Sciatic nerve (tissue), 2 donors: ENCODE results near the gene LAPTM5. TPM values are rescaled to one million over a fixed set of nuclear protein-coding genes. Genes with fewer than 3 reads are reported as not detected.
A peak's percentile ranks its signal among the peaks of the same experiment; 100 is the strongest.

Experiments
- ATAC-seq: fragments of 200-7000 bp; cut with Tn5 transposase; one replicate; pipeline ENCODE4 v1.9.1; 2020; ENCODE audit warnings: mild to moderate bottlenecking, moderate library complexity
- DNase-seq: peaks from one replicate; pipeline ENCODE4 v3.0.0-alpha.2; 2020; ENCODE audit warnings: low spot score
- intact Hi-C: fragments of 100-400 bp; cut with DNase I; formaldehyde crosslinking; loops from one replicate; pipeline ENCODE4 v1.14.2; 2022
- total RNA-seq: library from RNA; stranded (reverse); fragmentation: NEBNext Ultra II Directional; extraction: Animal tissue kit (Norgen Biotek cat#: 25700); gene quantifications from one replicate; pipeline ENCODE4 v1.2.1, GENCODE V29; 2021
- donor health status: DM: no; HTN: no; CAD: no.
- donor health status: DM: no; HTN: no; CAD: no.

The LAPTM5 gene
- total RNA-seq, 1 donor from 2014 or later = 65.0 TPM

DNA sequence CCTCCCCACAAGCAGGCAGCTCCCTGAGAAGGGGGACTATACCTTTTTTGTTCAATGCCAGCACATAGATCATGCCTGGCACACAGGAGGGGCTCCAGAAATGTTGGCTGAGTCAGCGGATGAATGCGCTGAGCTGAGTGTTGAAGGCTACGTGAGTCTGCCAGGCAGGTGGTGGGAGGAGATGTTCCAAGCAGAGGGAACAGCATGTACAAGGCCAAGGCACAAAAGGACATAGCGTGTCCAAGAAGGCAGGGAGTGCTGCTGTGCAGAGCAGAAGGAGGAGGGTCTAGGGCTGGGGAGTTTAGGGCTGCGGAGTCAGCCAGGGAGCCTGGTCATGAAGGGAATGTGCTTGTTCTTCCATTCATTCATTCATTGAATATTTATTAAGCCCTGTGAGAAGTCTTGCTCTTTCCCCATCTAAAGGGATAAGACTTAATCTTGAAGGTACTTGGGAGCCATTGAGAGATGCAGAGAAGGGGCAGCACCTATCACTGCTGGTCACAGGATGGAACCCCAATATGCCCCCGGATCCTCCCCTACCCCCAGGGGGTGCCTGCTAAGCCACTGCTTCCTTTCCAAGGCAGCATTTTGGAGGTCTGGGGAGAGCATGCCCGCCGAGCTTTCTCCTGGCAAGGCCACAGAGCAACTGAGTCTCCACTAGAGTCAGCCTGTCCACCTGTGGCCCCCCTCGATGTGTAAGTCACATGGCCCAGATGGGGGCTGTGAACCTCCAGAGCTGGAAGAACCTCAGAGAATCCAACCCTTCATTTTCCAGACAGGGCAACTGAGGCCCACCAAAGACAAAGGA, 31.2 kb upstream of the LAPTM5 start:
- intact Hi-C loops = no loop called here
- DNase-seq (no peak), ATAC-seq (no peak)

DNA sequence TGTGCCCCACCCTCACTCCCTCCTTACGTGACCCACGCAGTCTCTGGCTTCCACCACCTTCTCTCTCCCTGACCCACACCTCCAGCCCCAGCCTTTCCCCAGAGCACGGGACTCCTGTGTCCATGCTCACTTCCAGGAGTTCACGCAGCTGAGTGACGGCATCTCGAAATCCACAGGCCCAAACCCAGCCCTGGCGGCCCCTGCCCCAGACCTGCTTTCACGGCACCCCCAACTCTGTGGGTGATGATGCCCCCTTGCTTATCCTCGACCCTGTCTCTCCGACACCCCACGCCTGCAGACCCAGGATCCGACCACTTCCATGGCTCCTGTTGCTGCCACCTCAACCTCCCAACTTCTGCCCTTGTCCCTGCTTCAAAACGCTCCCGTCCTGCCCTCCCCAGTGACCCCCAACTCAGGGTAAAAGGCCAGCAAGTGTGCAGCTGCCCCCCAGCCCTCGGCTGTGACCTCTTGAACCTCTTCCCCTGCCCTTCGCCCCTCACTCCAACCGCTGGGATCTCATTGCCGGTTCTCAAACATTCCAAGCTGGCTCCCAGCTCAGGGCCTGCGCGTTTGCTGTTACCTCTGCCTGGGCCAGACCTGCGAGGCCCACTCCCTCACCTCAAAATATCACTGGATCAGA, 30.4 kb upstream of the LAPTM5 start:
- DNase-seq (no peak), ATAC-seq (no peak)
- intact Hi-C loops = no loop called here

DNA sequence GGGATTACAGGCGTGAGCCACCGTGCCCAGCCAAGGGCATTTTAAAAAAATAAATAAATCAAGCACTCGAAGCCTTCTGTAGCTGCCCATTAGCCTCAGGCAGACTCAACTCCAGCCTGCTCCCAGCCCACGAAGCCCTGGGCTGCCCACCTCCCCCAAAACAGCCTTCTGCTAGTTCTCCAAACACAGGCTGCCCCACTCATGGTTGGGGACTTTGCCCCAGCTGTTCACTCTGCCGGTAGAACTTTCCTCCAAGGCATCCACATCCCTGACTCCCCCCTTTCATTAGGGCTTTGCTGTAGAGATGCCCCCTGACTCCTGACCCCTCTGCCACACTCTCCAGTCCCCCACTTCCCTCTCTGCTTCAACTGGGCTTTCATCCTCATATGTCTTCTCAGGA, 29.7 kb upstream of the LAPTM5 start:
- DNase-seq (no peak), ATAC-seq (no peak)
- intact Hi-C loops = no loop called here

DNA sequence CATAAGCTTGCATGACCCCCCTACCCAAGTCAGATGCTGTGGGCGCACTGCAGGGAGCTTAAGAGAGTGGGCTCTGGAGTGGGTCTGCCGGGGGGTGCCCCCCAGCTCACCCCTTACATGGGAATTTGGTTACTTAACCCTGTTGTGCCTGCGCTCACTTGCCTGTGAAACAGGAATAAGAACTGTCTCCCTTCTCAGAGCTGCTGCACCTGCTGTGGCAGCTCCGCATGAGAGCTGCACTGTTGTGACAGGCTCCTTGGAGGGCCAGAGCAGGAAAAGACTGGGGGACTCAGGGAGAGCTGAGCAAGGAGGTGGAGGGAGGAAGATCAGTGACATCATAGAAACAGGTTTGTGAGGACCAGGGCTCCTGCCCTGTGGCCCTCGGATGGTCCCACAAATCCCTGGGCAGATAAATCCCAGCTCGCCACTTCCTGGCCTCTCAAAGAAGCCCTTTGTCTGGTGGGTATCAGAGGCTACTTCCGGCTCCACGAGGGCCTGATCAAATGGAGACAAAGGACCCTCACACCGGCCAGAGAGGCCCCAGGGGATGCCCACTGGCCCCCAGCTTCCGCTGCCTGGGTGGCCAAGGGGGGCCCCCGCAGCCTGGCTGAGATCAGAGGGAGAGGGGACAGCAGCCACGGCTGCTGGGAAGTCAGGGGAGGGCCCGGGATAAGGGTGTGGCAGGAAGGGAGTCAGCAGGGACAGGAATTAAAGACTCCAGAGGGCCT, 28.9 kb upstream of the LAPTM5 start:
- no peak for ATAC-seq
- intact Hi-C loops = no loop called here
- no peak for DNase-seq

DNA sequence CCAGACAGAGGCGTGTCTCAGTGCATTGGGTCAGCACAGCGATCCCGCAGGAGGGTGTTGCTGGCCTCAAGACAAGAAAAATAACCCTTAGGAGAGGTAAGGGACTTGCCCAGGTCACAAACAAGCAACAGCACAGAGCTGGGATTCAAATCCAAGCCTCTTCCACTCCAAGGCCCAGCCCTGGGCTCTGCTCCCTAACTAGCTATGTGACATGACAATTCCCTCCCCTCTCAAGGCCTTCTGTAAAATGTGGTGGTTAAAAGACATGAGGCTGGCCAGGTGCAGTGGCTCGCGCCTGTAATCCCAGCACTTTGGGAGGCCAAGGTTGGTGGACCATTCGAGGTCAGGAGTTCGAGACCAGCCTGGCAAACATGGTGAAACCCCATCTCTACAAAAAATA, 28.1 kb upstream of the LAPTM5 start:
- DNase-seq = no peak
- no peak for ATAC-seq
- intact Hi-C loops = no loop called here

DNA sequence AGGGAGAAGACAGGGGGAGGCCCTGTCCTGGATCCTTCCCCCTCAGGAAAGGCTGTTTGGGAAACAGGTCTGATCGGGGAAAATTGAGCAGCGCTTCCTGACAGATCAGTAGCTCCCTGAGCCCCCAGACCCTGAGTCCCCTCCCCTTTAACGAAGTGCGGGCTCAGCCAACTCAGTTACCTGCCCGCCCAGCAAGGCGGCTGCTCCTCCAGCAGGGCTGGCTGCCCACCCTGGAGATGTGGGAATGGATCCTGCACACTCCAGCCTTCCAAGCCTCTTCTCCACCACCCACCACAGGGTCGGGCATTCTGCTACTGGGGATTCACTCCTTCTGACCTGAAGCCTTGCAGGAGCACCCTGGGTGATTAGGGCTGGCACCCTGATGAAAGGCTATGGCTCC, 27.6 kb upstream of the LAPTM5 start:
- no peak for ATAC-seq
- intact Hi-C loops = no loop called here

DNA sequence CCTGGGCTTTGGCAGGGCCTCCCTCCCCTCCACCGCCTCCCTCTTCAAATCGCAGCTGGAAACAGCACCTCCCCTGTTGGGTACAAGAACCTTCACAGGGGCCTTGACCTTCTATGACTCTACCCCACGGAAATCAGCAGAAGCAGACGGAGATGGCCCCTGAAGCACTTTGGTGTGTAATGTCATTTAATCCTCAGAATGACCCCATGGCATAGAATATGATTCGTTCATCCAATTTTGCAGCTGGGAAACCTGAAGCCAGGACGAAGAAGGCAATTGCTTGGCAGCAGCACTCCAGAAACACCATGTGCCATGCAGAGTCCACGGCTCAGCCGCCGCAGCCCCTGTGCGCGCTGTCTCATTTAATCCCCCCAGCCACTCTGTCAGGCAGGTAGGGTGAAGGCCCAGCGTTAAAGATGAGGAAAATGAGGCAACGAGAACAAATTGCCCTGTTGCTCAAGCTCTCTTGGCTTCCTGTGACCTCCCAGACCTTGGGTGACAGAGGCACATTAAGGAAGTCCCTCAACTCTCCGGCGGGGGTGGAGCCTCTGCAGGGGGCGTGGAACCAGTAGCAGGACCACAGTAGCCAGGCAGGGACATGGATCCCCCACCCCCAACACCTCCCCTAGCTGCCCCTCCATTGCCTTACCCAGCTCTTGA, 25.8 kb upstream of the LAPTM5 start:
- DNase-seq (no peak), ATAC-seq (peak; percentile 27)
- intact Hi-C loops = loop anchor here (5.0 kb wide), 1 partner anchor 129 kb away; no protein-coding TSS in a partner anchor

More for the DNA sequence above, 27.6 kb upstream of the LAPTM5 start:
- no peak for DNase-seq

DNA sequence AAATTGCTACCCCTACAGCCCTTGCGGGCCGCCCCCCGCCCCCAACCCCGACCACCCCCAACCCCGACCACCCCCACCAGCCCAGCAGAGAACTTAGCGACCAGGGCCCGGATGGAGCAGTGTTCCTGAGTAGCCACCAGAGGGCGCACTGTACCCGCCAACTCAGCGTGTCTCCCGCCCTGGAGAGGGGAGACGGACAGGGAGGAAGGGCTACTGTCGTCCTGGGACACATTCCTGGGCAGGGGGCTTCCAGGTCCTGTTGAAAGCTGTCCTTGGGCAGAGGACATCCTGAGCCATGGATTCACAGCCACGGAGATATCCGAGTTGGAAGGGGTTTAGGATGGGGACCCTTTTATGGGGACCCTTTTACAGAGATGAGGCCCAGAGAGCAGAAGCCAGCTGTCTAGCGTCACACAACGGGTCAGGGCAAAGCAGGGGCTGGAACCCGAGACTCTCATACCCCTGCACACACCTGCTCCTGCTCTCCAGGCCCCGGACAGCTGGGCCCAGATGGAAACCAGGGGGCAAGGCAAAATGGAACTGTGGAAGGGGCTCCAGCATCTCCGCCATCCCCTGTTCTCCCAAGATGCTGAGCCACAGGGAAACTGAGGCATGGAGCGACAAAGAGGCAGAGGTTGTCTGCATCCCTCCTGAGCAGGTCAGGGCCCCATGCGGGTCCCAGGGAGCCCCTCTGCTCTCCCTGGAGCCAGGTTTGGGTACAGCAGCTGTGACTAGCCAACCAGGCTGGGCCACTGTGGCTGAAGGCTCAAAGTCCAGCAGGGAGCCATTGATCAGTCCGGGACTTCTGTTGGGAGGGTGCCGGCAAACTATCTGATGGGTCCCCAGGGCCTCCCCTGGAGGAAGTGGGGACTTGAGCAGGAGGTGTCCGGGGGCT, 25.0 kb upstream of the LAPTM5 start:
- intact Hi-C loops = loop anchor here (5.0 kb wide), 1 partner anchor 130 kb away; no protein-coding TSS in a partner anchor
- peak; percentile 87 for DNase-seq
- peak; percentile 82 for ATAC-seq

DNA sequence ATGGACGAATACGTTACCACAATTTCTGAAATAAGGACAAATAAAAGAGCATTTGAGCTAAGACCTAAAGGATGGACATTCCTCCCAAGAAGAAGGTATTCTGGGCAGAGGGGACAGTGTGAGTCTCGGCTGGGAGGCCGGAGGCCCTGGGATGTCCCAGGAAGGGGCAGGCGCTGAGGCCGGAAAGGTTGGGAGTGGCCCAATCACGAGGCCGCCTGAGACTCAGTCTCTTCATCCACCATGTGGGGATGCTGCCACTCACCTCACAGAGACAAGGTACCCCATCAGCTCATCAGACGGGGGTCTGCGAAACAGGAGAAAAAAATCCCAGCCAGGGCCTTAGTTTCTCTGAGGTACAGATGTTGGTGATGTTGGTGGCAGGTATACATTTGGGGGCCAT, 24.3 kb upstream of the LAPTM5 start:
- no peak for DNase-seq
- no peak for ATAC-seq
- intact Hi-C loops = loop anchor here (5.0 kb wide), 1 partner anchor 130 kb away; no protein-coding TSS in a partner anchor

DNA sequence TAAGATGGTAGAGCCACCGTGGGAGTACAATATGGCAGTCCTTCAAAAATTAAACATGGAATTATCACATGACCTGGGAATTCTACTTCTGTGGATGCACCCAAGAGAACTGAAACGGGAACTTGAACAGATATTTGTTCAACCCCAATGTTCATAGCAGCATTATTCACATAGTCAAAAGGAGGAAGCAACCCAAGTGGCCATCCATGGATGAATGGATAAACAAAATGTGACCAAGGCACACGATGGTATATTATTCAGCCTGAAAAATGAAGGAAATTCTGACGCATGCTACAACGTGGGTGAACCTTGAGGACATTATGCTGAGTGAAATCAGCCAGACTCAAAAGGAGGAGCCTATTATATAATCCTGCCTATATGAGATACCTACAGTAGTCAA, 22.8 kb upstream of the LAPTM5 start:
- ATAC-seq = peak; percentile 21
- no peak for DNase-seq
- intact Hi-C loops = loop anchor here (5.0 kb wide), 1 partner anchor 132 kb away; no protein-coding TSS in a partner anchor

DNA sequence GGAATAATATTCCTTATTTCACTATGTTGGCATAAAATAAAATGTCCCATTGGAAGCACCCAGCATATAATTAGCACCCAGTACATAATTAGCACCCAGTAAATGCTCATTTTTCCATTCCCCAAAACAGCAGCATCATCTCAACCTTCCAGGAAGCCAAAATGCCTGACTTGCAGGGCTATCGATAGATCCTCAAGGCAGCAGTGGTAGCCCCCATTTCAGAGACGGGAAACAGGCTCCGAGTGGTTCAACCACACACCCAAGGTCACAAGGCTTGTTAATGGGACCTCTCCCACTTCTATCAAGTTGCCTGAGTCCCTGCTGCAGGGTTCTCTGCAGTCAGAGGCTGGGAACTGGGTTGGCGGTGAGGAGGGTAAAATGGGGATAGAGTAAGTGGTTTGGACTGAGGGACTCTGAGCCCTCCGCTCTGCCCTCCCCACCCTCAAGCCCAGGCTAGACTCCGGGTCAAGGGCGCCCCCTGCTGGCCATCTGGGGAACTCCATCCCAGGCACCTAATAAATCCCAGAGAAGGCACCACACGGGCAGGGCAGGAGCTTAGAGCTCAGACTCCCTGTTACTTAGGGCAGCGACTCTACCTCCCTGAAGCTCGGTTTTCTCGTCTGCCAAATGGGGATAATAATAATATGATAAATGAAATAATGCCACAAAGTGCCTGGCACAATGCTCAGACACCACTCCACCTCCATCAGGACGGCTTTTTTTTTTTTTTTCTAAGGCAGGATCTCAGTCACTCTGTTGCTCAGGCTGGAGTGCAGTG, 21.9 kb upstream of the LAPTM5 start:
- intact Hi-C loops = loop anchor here (2.0 to 5.0 kb wide), 2 partner anchors 59 to 133 kb away; no protein-coding TSS in a partner anchor
- ATAC-seq (peak; percentile 76), DNase-seq (peak; percentile 93)

DNA sequence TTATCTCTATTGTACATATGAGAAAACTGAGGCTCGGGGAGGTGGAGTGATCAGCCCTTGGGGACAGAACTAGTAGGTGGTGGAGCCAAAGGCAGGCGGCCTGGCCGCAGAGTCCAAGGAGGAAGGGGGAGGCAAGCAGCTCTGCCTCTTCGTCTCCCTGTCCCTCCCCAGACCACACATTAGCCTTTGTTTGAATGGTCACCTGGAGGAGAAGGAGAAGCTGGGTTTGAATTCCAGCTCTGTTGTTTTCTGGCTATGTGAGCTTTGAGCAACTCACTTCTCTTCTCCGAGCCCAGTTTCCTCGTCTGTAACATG, 21.4 kb upstream of the LAPTM5 start:
- DNase-seq = no peak
- no peak for ATAC-seq
- intact Hi-C loops = loop anchor here (2.0 kb wide), 1 partner anchor 58 kb away; no protein-coding TSS in a partner anchor

DNA sequence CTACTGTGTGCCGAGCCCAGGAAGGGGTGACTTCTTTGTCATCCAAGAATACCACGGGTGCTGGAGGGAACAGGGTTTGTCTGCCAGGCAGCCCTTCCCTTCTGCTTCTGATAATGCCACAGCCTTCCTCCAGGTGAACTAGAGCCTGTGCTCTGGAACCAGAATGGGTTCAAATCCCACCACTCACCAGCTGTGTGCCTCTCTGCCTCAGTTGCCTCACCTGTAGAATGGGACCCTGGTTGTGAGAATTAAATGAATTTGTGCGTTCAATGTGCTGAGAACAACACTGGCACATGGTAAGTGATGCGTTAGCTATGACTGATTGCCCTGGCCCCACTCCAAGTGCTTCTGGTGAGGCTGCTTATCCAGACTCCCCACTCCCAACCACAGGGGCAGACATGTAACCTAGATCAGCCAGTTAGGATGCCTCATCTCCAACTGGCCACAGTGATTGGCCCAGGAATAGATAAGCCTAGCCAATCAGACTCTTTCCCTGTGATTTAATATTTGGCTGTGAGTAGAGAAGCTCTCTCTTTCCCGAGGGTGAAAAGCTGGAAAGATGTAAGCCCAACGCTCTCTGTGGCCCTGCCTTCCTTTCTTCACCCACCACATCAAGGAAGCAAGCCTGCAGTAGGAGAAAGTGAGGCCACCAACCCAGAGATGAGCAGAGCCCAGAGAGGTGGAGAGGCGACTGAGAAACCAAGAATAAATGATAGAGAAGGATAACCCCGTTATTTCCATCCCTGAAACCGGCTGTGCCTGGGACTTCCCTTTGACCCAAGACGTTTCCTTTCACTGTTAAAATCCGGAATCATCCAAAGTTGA, 20.8 kb upstream of the LAPTM5 start:
- ATAC-seq = no peak
- no peak for DNase-seq
- intact Hi-C loops = loop anchor here (2.0 kb wide), 1 partner anchor 58 kb away; no protein-coding TSS in a partner anchor

DNA sequence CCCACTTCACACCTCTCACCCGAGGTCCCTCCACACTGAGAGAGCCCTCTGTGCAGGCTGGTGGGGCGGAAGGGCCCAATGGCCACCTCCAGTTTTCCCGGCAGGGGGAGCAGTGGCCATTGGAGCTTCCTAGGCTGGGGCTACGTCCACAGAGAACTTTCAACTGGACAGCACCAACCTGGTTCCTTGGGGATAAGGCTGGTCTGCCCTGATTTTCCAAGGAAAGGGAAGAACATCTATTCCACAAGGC, 20.3 kb upstream of the LAPTM5 start:
- ATAC-seq = no peak
- no peak for DNase-seq
- intact Hi-C loops = loop anchor here (2.0 kb wide), 1 partner anchor 57 kb away; no protein-coding TSS in a partner anchor

DNA sequence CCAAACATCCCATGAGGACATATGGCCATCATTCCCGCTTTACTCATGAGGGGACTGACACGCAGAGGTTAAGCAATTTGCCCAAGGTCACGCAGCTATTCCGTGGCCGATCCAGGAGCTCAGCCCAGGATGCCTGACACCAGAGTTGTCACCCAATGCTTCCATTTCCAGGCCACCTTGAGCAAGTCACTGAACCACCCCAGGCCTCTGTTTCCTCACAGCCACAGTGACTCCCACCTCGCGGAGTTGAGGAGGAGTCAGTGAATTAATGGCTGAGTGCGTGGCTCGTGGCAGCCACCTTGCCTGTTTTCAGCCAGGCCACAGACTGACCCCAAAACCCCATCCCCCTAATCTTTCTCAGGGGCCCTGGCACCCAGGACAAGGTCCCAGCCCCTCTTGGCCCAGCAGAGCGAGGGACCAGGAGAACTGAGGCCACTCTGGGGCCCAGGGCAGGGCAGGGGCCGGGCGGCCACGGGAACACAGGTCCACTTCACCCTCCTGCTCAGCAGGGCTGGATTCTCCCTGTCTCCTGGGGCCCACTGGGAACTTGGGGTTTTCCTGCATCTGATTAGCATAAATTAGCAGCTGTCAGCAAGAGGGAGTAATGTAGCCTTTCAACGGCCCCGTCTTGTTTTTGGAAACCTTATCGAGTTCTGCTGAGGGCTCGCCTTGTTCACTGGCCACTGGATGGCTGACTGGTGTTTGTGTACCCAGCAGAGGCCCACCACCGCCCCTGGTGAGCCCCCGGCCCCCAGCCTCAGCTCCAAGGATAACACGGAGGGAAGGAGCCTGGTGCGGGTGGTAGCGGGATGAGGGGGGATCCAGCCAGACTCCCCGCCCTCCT, 19.7 kb upstream of the LAPTM5 start:
- DNase-seq = no peak
- intact Hi-C loops = no loop called here
- ATAC-seq = no peak
